Measurements from ENCODE around the gene GCNA. TPM values are rescaled to one million over a fixed set of nuclear protein-coding genes. Genes with fewer than 3 reads are reported as not detected.
A peak's percentile ranks its signal among the peaks of the same experiment; 100 is the strongest.
"Not testable (repeated sequence)": the region's sequence is repeated elsewhere in the genome, so short reads cannot be mapped to it uniquely, and the experiment has no call there.

GCNA gene
- total RNA-seq, 2 experiments from 2014 or later, result 6.5 to 6.6 TPM

DNA sequence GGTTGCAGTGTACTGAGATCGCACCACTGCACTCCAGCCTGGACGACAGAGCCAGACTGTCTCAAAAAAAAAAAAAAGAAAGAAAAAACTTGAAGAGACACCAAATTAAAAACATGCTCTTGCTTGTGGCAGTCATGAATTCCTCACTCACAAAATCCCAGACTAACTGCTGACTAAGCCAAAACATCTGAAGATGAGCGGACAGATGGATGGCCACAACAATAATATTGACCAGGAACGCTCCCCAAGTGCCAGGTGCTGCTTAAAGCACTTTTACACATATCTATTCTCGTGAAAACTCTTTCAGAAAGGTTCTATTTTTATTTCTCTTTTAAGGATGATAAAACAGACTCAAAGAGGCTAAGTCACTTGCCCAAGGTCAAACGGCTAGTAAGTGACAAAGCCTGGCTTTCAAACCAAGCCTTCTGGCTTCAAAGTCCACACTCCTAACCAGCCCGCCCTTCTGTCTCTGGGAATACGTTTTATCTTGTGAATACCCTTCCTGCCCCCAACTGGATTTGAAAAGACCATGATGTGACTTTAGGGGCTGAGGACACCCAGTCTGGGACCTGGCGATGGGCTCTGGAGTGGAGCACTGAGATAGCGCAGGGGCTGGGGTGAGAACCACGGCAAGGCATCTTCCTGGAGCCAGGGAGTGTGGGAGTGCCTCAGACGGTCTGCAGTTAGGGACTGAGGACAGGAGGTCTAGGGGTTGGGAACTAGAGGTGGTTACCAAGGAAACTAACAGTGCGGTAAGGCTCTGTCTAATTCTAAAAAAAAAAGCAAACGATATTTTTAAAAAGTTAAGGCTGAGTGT lies 49.6 kb downstream of the GCNA start:
- POLR2A ChIA-PET, result interaction anchor here (0.7 kb wide), 1 partner anchor 11 kb away, joined by 3 read pairs; no protein-coding TSS in a partner anchor
- ATAC-seq (no peak), DNase-seq (no peak)
- peaks cover 3% of the 10 kb centered on the region for H3K36me3 Mint-ChIP-seq (ENCODE audit: low read depth)
- H3K27me3 Mint-ChIP-seq (ENCODE audit: low read depth), result no peaks in the 10 kb centered on the region
- H3K4me3 Mint-ChIP-seq, result no peak overlapping the region
- peaks cover 44% of the 10 kb centered on the region for H3K4me1 Mint-ChIP-seq (ENCODE audit: low read depth)
- no peaks in the 10 kb centered on the region for H3K9me3 Mint-ChIP-seq (ENCODE audit: insufficient read depth)
- CTCF ChIA-PET, result no interaction called here
- peak overlapping the region; percentile 15 for H3K27ac Mint-ChIP-seq

DNA sequence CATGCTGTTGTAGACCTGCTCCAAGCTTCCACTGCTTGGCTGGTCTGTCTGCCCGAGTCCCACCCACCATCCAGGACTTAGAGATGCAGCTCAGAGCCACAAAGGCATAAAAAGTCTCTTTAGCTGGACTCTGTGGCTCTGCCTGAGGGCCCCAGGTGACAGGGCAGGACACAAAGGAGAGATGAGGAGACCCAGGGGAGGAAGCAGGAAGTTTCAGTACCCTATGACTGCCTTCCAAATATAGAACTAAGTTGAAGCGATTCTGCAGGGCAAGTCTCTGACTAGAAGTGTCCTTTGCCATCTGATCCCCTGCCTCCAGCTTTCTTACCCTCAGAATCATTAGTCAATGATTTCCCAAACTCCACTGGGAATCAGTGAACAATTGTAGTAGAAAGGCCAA lies 51.2 kb downstream of the GCNA start:
- Mint-ChIP-seq H3K27me3 (ENCODE audit: low read depth) (no peaks in the 10 kb centered on the region), H3K4me3 (no peak overlapping the region), H3K36me3 (ENCODE audit: low read depth) (no peaks in the 10 kb centered on the region), H3K9me3 (ENCODE audit: insufficient read depth) (no peaks in the 10 kb centered on the region), H3K4me1 (ENCODE audit: low read depth) (peaks cover 28% of the 10 kb centered on the region), H3K27ac (peak overlapping the region; percentile 43)
- ATAC-seq (no peak), DNase-seq (no peak)
- CTCF ChIA-PET, result no interaction called here
- POLR2A ChIA-PET, result interaction anchor here (0.7 kb wide), 1 partner anchor 11 kb away, joined by 3 read pairs; the partner anchor contains the start of gene CXCR3

GRCh38 chrX:71632923-71633657 lies 54.9 kb downstream of the GCNA start:
- Mint-ChIP-seq H3K9me3 (ENCODE audit: insufficient read depth) (no peaks in the 10 kb centered on the region), H3K36me3 (ENCODE audit: low read depth) (no peaks in the 10 kb centered on the region), H3K4me3 (no peak overlapping the region), H3K27me3 (ENCODE audit: low read depth) (no peaks in the 10 kb centered on the region), H3K4me1 (ENCODE audit: low read depth) (peaks cover 27% of the 10 kb centered on the region), H3K27ac (no peak overlapping the region)
- DNase-seq, result no peak
- no peak for ATAC-seq
- CTCF ChIA-PET, result interaction anchor here (7.7 kb wide), 1 partner anchor 13 kb away, joined by 56 read pairs; the partner anchor contains the start of gene CXCR3
- POLR2A ChIA-PET, result no interaction called here

DNA sequence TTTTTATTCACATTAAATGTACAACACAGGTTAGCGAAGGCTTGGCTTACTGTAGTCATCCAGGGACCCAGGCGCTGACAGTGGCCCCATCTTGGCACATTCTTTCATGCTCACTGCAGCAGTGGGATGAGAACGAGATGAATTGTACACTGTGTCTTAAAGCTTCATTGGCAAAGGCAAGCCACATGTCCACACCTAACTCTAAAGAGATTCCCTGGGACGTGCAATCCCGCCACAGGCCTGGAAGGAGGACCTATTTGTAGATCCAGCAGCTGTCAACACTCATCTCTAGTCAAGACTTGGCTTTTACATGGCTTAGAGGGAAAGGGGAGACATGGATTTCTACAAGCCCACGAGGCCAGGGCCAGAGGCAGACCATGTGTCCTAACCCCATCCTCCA lies 56.1 kb downstream of the GCNA start:
- H3K4me1 Mint-ChIP-seq (ENCODE audit: low read depth), result peaks cover 20% of the 10 kb centered on the region
- no peaks in the 10 kb centered on the region for H3K36me3 Mint-ChIP-seq (ENCODE audit: low read depth)
- no peaks in the 10 kb centered on the region for H3K9me3 Mint-ChIP-seq (ENCODE audit: insufficient read depth)
- ATAC-seq (no peak), DNase-seq (no peak)
- ChIA-PET POLR2A (no interaction called here), CTCF (interaction anchor here (7.7 kb wide), 1 partner anchor 14 kb away, joined by 56 read pairs; the partner anchor contains the start of gene CXCR3)
- H3K4me3 Mint-ChIP-seq, result no peak overlapping the region
- H3K27me3 Mint-ChIP-seq (ENCODE audit: low read depth), result no peaks in the 10 kb centered on the region
- no peak overlapping the region for H3K27ac Mint-ChIP-seq

GRCh38 chrX:71636438-71637252 lies 58.4 kb downstream of the GCNA start:
- Mint-ChIP-seq H3K27ac (peak overlapping the region; percentile 84), H3K27me3 (ENCODE audit: low read depth) (no peaks in the 10 kb centered on the region), H3K9me3 (ENCODE audit: insufficient read depth) (no peaks in the 10 kb centered on the region), H3K4me1 (ENCODE audit: low read depth) (peaks cover 17% of the 10 kb centered on the region), H3K36me3 (ENCODE audit: low read depth) (no peaks in the 10 kb centered on the region), H3K4me3 (no peak overlapping the region)
- POLR2A ChIA-PET, result interaction anchor here (0.7 kb wide), 3 partner anchors 18 to 103 kb away, joined by 3 read pairs; partner anchors contain the start of genes CXCR3 and OGT
- CTCF ChIA-PET, result interaction anchor here (7.7 kb wide), 1 partner anchor 16 kb away, joined by 56 read pairs; the partner anchor contains the start of gene CXCR3
- no peak for ATAC-seq
- no peak for DNase-seq

DNA sequence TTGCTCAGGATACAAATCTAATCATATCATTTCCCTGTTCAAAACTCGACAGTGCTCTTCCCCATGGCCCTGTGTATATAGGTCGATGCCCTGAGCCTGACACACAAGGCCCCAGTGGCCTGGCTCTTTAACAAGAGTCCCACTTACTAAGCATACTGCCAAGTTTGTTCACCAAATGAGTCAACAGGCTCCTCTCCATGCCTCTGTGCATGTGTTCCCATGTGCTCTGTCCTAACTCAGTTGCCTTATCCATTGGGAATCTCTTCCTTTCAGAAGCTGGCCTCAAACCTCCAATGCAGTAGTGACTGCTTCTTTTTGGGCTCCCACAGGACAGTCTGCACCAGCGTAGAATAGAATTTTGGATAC lies 59.0 kb downstream of the GCNA start:
- Mint-ChIP-seq H3K36me3 (ENCODE audit: low read depth) (no peaks in the 10 kb centered on the region), H3K9me3 (ENCODE audit: insufficient read depth) (no peaks in the 10 kb centered on the region), H3K27me3 (ENCODE audit: low read depth) (no peaks in the 10 kb centered on the region), H3K27ac (peak overlapping the region; percentile 84), H3K4me1 (ENCODE audit: low read depth) (peaks cover 17% of the 10 kb centered on the region), H3K4me3 (no peak overlapping the region)
- POLR2A ChIA-PET, result interaction anchor here (0.7 to 2.2 kb wide), 3 partner anchors 15 to 25 kb away, joined by 3 to 10 read pairs (median 3); partner anchors contain the start of gene CXCR3
- CTCF ChIA-PET, result interaction anchor here (7.7 kb wide), 1 partner anchor 17 kb away, joined by 56 read pairs; the partner anchor contains the start of gene CXCR3
- ATAC-seq, result no peak
- DNase-seq, result no peak

- Mint-ChIP-seq H3K4me1 (ENCODE audit: low read depth) (peaks cover 17% of the 10 kb centered on the region), H3K4me3 (no peak overlapping the region), H3K36me3 (ENCODE audit: low read depth) (no peaks in the 10 kb centered on the region), H3K9me3 (ENCODE audit: insufficient read depth) (no peaks in the 10 kb centered on the region), H3K27me3 (ENCODE audit: low read depth) (no peaks in the 10 kb centered on the region), H3K27ac (no peak overlapping the region)
- CTCF ChIA-PET, result interaction anchor here (1.0 to 7.7 kb wide), 2 partner anchors 17 to 31 kb away, joined by 3 to 56 read pairs; partner anchors contain the start of gene CXCR3
- ATAC-seq, result peak; percentile 42
- DNase-seq, result no peak
- POLR2A ChIA-PET, result interaction anchor here (0.6 to 2.2 kb wide), 4 partner anchors 15 to 346 kb away, joined by 3 to 10 read pairs (median 4); no protein-coding TSS in a partner anchor
Measured at GRCh38 chrX:71637848-71638247, 59.6 kb downstream of the GCNA start.

GRCh38 chrX:71638409-71638808 lies 60.2 kb downstream of the GCNA start:
- POLR2A ChIA-PET, result interaction anchor here (1.3 to 2.2 kb wide), 2 partner anchors 16 to 21 kb away, joined by 5 to 10 read pairs; no protein-coding TSS in a partner anchor
- no peaks in the 10 kb centered on the region for H3K9me3 Mint-ChIP-seq (ENCODE audit: insufficient read depth)

GRCh38 chrX:71640002-71640401 lies 61.8 kb downstream of the GCNA start:
- ChIA-PET POLR2A (interaction anchor here (0.8 kb wide), 1 partner anchor 23 kb away, joined by 3 read pairs; no protein-coding TSS in a partner anchor), CTCF (no interaction called here)
- no peaks in the 10 kb centered on the region for H3K9me3 Mint-ChIP-seq (ENCODE audit: insufficient read depth)
- H3K4me3 Mint-ChIP-seq, result no peak overlapping the region
- ATAC-seq (peak; percentile 76), DNase-seq (no peak)
- H3K4me1 Mint-ChIP-seq (ENCODE audit: low read depth), result peaks cover 17% of the 10 kb centered on the region
- no peak overlapping the region for H3K27ac Mint-ChIP-seq
- no peaks in the 10 kb centered on the region for H3K27me3 Mint-ChIP-seq (ENCODE audit: low read depth)
- H3K36me3 Mint-ChIP-seq (ENCODE audit: low read depth), result no peaks in the 10 kb centered on the region

More at GRCh38 chrX:71638409-71638808, 60.2 kb downstream of the GCNA start:
- H3K27ac Mint-ChIP-seq, result no peak overlapping the region
- no peaks in the 10 kb centered on the region for H3K36me3 Mint-ChIP-seq (ENCODE audit: low read depth)
- H3K27me3 Mint-ChIP-seq (ENCODE audit: low read depth), result no peaks in the 10 kb centered on the region
- ATAC-seq, result no peak
- H3K4me1 Mint-ChIP-seq (ENCODE audit: low read depth), result peaks cover 17% of the 10 kb centered on the region
- CTCF ChIA-PET, result interaction anchor here (1.0 to 7.7 kb wide), 2 partner anchors 18 to 32 kb away, joined by 3 to 56 read pairs; partner anchors contain the start of gene CXCR3
- no peak for DNase-seq
- no peak overlapping the region for H3K4me3 Mint-ChIP-seq

DNA sequence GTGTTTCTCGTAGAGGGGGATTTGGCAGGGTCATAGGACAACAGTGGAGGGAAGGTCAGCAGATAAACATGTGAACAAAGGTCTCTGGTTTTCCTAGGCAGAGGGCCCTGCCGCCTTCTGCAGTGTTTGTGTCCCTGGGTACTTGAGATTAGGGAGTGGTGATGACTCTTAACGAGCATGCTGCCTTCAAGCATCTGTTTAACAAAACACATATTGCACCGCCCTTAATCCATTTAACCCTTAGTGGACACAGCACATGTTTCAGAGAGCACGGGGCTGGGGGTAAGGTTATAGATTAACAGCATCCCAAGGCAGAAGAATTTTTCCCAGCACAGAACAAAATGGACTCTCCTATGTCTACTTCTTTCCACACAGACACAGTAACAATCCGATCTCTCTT lies 66.2 kb downstream of the GCNA start:
- CTCF ChIA-PET; H3K27me3 Mint-ChIP-seq (ENCODE audit: low read depth); ATAC-seq; DNase-seq; H3K9me3 Mint-ChIP-seq (ENCODE audit: insufficient read depth); H3K27ac Mint-ChIP-seq; H3K36me3 Mint-ChIP-seq (ENCODE audit: low read depth); H3K4me3 Mint-ChIP-seq; POLR2A ChIA-PET: not testable (repeated sequence)
- H3K4me1 Mint-ChIP-seq (ENCODE audit: low read depth), result peaks cover 14% of the 10 kb centered on the region

All from activated CD8-positive, alpha-beta T cell treated with anti-CD3 and anti-CD28 coated beads, Interleukin-2, amount 10 ng/mL, durations not matched to agents 7 days and 5 days (primary cell).